ENCODE results near the gene HTRA2.

The HTRA2 gene

DNA sequence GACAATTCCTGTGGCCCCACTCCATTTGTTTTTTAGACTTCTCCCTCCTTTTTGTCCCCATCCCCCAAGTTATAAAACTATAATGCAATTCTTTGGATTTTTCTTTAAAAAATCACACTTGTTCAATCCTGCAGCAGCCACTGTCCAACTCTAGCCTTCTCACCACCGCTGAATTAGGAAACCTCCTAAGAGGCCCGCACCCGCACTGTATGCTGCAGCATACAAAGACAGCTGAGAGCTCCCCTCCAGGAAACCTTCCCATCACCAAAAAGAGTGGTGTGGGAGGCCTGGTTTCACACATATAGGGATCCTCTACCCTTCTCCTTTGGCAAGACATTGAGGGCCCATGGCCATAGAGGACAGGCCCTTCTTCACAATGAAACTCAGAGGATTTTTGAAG lies 25.1 kb upstream of the HTRA2 start:
- TF ChIP-seq, protein P1, sequence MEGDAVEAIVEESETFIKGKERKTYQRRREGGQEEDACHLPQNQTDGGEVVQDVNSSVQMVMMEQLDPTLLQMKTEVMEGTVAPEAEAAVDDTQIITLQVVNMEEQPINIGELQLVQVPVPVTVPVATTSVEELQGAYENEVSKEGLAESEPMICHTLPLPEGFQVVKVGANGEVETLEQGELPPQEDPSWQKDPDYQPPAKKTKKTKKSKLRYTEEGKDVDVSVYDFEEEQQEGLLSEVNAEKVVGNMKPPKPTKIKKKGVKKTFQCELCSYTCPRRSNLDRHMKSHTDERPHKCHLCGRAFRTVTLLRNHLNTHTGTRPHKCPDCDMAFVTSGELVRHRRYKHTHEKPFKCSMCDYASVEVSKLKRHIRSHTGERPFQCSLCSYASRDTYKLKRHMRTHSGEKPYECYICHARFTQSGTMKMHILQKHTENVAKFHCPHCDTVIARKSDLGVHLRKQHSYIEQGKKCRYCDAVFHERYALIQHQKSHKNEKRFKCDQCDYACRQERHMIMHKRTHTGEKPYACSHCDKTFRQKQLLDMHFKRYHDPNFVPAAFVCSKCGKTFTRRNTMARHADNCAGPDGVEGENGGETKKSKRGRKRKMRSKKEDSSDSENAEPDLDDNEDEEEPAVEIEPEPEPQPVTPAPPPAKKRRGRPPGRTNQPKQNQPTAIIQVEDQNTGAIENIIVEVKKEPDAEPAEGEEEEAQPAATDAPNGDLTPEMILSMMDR (IDR thresholded peaks at IDR 0.05; ENCODE audit: control extremely low read depth, extremely low read depth, low read depth, missing control alignments), result no peak
- ChIA-PET POLR2A (interaction anchor here (1.7 kb wide), 1 partner anchor 46 kb away, joined by 8 read pairs; the partner anchor contains the start of gene WBP1), CTCF (interaction anchor here (1.2 to 3.3 kb wide), 7 partner anchors 12 to 83 kb away, joined by 4 to 20 read pairs (median 6); partner anchors contain the start of genes AUP1 and HTRA2)
- DNase-seq (ENCODE audit: extremely low spot score), result no peak

DNA sequence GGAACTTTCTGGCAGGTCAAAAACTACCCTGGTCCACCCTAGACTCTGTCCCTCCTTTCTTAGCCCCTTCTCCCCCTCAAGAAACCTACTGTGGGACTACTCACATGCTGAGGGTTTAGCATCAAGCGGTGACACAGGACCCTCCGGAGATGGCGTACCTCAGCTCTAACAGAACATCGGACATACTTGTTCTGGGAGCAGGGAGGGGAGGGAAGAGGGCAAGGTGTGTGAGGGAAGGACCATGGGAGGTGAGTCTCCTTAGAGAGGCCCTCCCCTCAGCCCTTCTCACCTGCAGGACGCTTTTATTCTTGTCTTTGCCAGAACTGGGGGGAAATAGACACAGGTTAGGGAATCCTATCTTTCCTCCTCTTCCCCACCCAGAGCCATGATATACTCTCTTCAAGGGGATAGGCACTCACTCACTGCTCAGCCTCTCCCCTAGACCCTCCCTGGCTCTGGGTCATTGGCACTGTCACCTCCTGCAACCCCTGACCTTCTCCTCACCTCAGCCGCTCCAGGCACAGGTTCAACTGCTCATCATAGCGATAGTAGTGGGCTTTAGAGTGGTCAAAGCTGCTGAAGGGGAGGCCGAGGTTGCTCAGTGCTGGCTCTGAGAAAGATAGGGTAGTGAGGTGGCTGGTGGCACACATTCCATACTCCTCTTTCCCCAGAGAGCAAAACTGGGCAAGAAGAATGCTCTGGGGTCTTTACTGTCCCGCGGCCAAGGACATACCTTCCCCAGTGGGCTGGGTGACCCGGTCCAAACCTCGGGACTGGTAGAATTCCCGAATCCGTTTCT lies 24.1 kb upstream of the HTRA2 start:
- TF ChIP-seq, protein P1 (IDR thresholded peaks at IDR 0.05; ENCODE audit: control extremely low read depth, extremely low read depth, low read depth, missing control alignments), result no peak
- no peak for DNase-seq (ENCODE audit: extremely low spot score)
- ChIA-PET CTCF (interaction anchor here (1.6 to 3.3 kb wide), 6 partner anchors 14 to 82 kb away, joined by 5 to 20 read pairs (median 10); partner anchors contain the start of genes AUP1, CCDC142, HTRA2 and TTC31), POLR2A (no interaction called here)

DNA sequence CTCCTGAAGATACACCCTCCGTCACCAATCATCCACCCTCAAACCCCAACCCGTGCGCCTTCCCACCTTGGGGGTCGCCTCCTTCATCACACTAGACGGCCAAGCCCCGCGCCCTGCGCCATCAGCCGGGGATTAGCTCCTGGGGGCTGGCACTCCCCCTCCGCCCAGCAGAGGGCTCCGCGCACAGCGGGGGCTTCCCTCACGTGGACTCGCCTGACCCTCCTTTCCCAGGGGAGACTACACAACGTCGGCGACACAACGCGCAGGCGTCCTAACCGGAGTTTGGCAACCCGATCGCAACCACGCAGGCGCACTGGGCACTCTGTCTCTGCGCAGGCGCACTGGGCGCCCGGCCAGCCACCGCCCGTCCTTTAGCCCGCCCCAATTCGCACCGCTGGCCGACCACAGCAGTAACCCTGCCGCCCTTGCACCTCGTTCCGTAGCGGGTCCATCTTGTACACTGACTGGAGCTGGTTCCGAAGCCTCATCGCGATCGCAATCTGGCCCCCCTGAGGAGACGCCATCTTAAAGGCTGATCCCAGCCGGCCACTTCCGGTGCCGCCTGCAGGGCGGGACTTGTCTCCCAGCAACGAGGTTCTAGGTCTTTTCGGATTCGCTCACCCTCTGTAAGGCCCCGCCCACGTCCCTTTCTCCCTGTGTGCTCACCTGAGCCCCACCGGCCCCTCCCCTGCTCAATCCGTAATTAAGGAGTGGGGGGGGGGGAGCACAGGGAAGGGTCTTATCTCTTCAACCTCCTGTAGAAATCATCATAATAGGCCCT lies 22.4 kb upstream of the HTRA2 start, which contains the start of gene PCGF1:
Gene PCGF1 (minus strand): TSS at position 551 of the 781 bp plus-strand sequence. CDS start 27 bp downstream, at position 524.
- TF ChIP-seq, protein P1 (IDR thresholded peaks at IDR 0.05; ENCODE audit: control extremely low read depth, extremely low read depth, low read depth, missing control alignments), result peak; percentile 61
- POLR2A ChIA-PET, result interaction anchor here (1.3 kb wide), 1 partner anchor 22 kb away, joined by 5 read pairs; the partner anchor contains the start of genes AUP1 and HTRA2
- CTCF ChIA-PET, result interaction anchor here (0.7 to 2.4 kb wide), 9 partner anchors 13 to 81 kb away, joined by 3 to 11 read pairs (median 4); partner anchors contain the start of genes CCDC142, HTRA2 and TTC31
- peak; percentile 97 for DNase-seq (ENCODE audit: extremely low spot score)

DNA sequence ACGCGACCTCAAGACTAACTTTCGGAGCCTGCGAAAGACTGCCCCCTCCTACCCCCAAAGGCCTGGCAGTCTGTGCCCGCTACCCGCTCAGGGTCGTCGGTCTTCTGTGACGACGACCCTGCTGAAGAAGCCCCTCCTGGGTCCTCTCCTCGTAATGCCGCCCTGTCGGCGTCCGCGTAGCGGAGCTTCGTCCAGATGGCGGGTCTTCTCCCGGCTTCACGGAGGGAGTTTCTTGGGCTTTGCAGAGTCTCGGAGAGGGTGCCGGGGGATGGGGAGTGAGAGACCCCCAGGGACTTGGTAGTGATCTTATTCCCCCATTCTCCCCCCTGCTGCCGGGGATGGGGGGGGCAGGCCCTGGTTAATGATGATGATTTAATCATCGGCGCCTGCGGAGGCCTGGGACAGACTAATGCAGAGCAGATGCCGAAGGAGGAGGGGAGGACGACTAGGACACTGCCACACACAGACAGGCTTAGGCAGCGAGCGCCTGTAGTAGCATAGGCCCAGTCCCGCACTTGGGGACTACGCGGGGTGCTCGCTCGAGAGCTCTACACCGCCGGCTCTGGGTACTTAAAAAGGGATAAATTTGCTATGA lies 21.7 kb upstream of the HTRA2 start:
- CTCF ChIA-PET, result interaction anchor here (1.1 to 2.4 kb wide), 7 partner anchors 22 to 81 kb away, joined by 3 to 21 read pairs (median 7); partner anchors contain the start of genes AUP1, CCDC142, HTRA2 and TTC31

DNA sequence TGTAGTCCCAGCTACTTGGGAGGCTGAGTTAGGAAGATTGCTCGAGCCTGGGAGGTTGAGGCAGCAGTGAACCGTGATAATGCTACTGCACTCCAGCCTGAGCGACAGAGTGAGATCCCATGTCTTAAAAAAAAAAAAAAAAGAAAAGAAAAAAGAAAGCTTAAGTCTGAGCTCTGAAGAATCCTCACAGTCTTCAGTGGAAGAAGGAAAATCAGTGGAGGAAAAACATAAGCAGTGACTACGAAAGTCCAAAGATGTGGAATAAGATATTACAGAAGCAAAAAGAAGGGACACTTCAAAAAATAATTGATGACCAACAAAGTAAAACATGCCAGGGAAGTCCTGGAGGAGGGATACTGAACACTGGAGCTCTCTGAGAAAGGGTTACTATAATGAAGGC lies 19.5 kb upstream of the HTRA2 start:
- no peak for DNase-seq (ENCODE audit: extremely low spot score)
- ChIA-PET CTCF (interaction anchor here (0.7 to 2.4 kb wide), 8 partner anchors 9 to 78 kb away, joined by 3 to 21 read pairs (median 6); partner anchors contain the start of genes AUP1, CCDC142, HTRA2 and MRPL53), POLR2A (interaction anchor here (0.5 to 0.6 kb wide), 2 partner anchors 351 to 573 kb away, joined by 3 to 6 read pairs; no protein-coding TSS in a partner anchor)
- TF ChIP-seq, protein P1 (IDR thresholded peaks at IDR 0.05; ENCODE audit: control extremely low read depth, extremely low read depth, low read depth, missing control alignments), result no peak

More for the DNA sequence above, 21.7 kb upstream of the HTRA2 start:
- DNase-seq (ENCODE audit: extremely low spot score), result peak; percentile 45
- TF ChIP-seq, protein P1 (IDR thresholded peaks at IDR 0.05; ENCODE audit: control extremely low read depth, extremely low read depth, low read depth, missing control alignments), result no peak
- POLR2A ChIA-PET, result interaction anchor here (1.3 kb wide), 1 partner anchor 21 kb away, joined by 5 read pairs; the partner anchor contains the start of genes AUP1 and HTRA2

Measured in GM10248 (cell line).